Activated CD4-positive, CD25-positive, alpha-beta regulatory T cell treated with anti-CD3 and anti-CD28 coated beads, Interleukin-2, amount 50 U/mL, for 72 hours (primary cell): ENCODE data around the gene PRRT1B.

Experiments used
- DNase-seq: peaks from one replicate; pipeline ENCODE4 v3.0.0; 2021

PRRT1B gene

DNA sequence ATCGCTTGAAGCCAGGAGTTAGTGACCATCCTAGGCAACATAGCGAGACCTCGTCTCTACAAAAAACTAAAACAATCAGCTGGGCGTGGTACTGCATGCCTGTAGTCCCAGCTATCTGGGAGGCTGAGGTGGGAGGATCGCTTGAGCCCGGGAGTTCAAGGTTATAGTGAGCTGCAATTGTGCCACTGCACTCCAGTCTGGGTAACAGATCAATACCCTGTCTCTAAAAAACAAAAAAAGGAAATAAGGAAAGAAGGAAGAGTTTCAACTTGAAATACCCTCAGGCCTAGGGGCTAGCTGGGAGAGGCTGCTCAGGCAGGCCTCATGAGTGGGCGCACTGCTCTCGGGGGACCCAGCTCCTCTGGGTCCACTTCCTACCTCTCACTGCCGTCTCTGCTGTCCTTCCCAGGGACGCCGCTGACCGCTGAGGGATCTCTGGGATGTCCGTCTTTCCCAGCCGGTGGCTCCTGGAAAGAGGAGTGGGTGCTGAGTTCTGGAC is 56.4 kb downstream of the PRRT1B start:
- no peak for DNase-seq

DNA sequence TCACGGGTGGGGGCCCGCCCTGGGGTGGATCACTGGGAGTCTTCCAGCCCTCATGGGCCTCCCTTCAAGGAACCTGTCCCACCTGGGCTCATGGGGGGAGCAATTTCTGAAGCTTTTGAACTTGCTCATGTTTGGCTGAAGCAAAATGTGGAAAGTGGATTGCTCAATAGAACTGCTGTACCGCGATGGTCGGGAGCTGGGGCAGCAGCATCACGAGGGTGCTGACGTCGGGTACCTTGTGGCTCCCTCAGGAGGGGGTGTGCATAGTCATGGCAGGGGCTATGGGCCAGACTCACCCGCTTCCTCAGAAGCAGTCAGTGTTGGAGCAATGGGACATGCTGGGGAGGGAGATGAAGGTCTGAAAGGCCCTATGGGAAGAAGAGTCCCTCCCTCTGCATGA is 57.9 kb downstream of the PRRT1B start:
- DNase-seq = no peak

DNA sequence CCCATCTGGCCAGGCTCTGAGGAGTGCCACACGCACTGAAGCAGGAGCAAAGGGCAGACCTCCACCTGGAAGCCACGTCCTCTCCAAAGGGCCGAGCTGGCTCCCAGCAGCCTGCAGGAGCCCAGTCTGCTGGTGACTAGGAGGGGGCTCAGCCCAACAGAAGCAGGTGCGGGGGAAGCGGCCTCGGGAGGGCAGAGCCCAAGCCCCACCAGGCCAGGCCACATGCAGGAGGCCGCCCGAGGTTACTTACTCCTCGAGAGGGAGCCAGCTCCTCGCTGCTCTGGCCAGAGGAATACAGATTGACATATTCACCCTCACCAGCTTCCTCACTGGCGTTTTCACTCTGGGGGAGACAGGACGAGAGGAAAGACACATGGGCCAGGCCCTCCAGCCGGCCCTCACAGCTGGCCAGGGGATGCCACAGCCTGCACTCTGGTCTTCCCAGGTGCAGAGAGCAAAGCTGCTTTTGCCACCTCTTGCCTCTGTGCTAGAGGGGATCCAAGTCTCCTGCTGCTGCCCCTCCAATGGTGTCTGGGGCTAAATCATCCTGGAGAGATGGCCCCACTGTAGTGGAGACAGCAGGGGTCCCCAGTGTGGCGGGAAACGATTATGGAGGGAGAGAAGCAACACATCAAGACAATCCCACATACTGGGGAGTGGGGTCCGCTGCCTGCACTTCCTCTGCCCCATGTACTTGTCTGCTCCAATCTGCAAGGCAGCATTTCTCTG is 58.6 kb downstream of the PRRT1B start:
- no peak for DNase-seq

DNA sequence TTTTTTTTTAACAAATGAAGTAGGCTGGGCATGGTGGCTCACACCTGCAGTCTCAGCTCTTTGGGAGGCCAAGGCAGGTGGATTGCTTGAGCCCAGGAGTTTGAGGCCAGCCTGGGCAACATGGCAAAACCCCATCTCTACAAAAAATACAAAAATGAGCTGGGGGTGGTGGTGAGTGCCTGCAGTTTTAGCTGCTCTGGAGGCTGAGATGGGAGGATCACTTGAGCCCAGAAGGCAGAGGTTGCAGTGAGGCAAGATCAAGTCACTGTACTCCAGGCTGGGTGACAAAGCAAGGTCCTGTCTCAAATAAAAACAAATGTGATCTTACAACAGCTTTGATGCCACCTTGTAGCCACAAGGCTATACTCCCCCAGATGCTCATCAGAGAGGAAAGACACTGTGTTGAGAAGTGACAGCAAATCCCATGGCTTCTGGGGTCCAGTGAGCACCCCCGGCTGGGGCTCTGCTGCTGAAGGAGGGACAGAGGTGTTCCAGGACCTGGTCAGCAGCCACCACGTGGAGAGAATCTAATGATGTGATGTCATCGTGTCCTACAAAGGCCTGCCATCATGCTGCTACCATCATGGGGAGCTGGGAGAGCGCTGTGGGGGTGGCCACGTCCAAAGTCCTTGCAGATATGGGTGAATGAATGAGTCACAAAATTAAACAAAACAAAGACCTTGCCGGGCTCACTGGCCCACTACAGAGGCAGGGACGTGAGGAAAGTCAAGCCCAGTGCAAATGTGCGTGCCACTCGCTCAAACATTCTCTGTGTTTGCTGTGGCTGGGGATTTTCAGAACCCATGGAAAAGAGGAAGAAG is 60.7 kb downstream of the PRRT1B start:
- no peak for DNase-seq

DNA sequence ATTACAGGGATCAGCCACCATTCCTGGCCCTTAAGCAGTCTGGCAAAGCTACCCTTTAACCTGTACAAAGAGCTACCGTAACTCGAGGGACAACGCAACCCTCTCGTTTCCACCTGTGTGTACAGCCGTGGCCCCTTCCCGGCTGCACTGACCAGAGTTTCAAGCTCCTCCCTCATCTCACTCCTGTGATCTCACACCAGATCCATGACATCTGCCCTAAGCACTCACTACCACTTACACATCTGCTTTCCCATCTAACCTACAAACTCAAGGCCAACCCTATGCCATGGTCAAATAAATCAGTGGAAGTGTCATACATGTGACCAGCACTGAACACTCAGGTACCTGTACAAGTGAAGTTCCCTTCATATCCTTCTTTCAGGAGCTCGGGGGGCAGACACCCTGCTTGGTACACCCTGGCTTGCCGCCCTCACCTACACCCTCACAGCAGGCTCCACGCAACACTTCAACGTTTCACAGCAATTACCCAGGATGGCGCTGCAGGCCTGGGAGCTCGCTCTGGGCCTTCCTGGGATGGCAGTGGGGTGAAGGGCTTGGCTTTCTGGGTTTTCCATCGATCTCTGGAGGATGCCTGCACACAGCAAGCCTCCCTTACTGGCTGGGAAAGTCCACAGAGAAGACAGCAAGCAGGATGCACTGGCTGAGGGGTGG is 61.7 kb downstream of the PRRT1B start:
- no peak for DNase-seq

DNA sequence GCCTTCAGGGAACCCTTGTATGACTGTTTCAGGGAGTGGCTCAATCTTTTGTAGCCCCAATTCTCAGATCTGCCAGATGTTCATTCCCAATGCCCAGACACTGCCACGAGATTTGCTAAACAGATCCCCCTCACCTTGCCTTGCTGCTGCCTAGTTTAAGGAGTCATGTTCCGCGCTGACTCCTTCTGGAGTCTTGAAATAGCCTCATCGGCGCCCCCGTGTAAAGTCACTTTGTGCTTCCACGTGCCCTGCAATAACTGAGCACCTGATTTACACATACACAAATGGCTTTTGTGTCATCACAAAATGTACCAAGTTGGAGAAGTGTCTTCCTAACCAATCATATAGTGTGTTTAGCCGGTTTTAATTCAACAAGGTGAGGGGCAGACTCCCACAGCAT is 62.3 kb downstream of the PRRT1B start:
- no peak for DNase-seq

DNA sequence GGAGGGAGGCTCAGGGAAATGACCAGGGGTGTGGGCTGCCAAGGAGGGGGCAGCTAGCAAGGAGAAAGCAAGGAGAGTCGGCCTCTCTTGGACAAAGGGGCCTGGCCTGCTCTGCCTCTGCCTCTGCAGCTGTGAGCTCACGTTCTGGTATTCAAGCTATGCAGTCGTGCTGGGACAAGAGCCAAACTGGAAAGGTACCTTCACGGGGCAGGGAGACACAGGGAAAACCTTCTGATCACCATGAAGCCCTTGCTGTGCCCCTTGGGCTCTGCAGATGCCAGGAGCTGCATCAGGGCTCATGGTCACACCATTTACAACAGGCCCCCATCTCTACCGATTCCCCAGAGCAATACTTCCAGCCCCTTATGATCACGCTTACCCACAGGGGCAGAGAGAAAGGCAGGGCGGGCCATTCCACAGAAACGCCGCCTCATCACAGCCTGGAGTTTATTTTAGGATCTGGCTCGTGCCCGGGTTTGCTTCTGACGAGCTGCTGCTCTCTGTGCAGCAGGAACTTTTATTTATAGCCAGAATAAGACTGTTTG is 63.2 kb downstream of the PRRT1B start:
- no peak for DNase-seq
